Retina (tissue), 1 donor: Measurements from ENCODE around the gene C2orf69.

Experiments
- DNase-seq: peaks from one replicate; pipeline ENCODE4 v3.0.0-alpha.2; 2016

The C2orf69 gene

GRCh38 chr2:199973703-199974102 lies 62.6 kb downstream of the C2orf69 start:
- DNase-seq: peak; percentile 18

- DNase-seq: no peak
Measured at GRCh38 chr2:199975273-199975895, 64.3 kb downstream of the C2orf69 start.
